GM06990 (cell line): ENCODE results near the gene AGTRAP.

Experiments used
- DNase-seq: peaks from one replicate; pipeline ENCODE4 v3.0.0-alpha.2; 2011; ENCODE audit not compliant: insufficient read length; ENCODE audit errors: extremely low read depth
- H3K27me3 ChIP-seq: replicated peaks from 2 replicates; pipeline ENCODE4 v1.6.0; 2011; ENCODE audit warnings: low read length; ENCODE audit not compliant: control insufficient read depth, insufficient read depth
- H3K36me3 ChIP-seq: 2 replicates; pipeline ENCODE4 v1.5.1; 2011; ENCODE audit warnings: low read length; ENCODE audit not compliant: control insufficient read depth, insufficient read depth
- H3K4me3 ChIP-seq: replicated peaks from 2 replicates; pipeline ENCODE4 v1.5.1; 2011; ENCODE audit warnings: low read depth, mild to moderate bottlenecking, control low read depth, low read length
- TF ChIP-seq, protein P1 (sequence below): IDR thresholded peaks from 2 replicates; pipeline ENCODE4 v1.5.1; 2011; ENCODE audit warnings: low read length, control low read depth, mild to moderate bottlenecking, inconsistent platforms; ENCODE audit not compliant: insufficient read depth, poor library complexity, severe bottlenecking

Gene AGTRAP

GRCh38 chr1:11799099-11799498 is 63.2 kb downstream of the AGTRAP start:
- TF ChIP-seq, protein P1, sequence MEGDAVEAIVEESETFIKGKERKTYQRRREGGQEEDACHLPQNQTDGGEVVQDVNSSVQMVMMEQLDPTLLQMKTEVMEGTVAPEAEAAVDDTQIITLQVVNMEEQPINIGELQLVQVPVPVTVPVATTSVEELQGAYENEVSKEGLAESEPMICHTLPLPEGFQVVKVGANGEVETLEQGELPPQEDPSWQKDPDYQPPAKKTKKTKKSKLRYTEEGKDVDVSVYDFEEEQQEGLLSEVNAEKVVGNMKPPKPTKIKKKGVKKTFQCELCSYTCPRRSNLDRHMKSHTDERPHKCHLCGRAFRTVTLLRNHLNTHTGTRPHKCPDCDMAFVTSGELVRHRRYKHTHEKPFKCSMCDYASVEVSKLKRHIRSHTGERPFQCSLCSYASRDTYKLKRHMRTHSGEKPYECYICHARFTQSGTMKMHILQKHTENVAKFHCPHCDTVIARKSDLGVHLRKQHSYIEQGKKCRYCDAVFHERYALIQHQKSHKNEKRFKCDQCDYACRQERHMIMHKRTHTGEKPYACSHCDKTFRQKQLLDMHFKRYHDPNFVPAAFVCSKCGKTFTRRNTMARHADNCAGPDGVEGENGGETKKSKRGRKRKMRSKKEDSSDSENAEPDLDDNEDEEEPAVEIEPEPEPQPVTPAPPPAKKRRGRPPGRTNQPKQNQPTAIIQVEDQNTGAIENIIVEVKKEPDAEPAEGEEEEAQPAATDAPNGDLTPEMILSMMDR: no peak
- no peaks in the 10 kb centered on the region for H3K27me3 ChIP-seq
- peaks cover 25% of the 10 kb centered on the region for H3K36me3 ChIP-seq
- DNase-seq: no peak
- no peak overlapping the region for H3K4me3 ChIP-seq

- TF ChIP-seq, protein P1: no peak
- no peaks in the 10 kb centered on the region for H3K27me3 ChIP-seq
- DNase-seq: no peak
- H3K36me3 ChIP-seq: peaks cover 19% of the 10 kb centered on the region
- H3K4me3 ChIP-seq: no peak overlapping the region
Measured at GRCh38 chr1:11799896-11800295, 64.0 kb downstream of the AGTRAP start.

DNA sequence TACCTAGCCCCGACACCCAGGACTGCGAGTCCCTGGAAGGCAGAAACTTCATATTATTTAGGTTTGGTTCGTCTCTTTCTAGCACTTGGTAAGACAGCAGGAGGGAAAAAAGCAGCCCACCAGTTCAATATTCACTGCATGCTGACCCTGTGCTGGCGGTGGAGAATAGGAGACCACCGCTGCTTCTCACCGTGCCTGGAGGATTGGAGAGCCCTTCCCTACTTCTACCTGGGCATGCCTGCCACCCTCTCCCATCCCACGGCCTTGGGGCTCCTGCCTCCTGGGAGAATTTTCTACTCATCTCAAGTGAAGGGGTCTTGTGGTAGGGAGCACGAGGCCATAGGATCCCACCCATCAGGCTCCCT is 64.4 kb downstream of the AGTRAP start:
- H3K27me3 ChIP-seq: no peaks in the 10 kb centered on the region
- no peak overlapping the region for H3K4me3 ChIP-seq
- H3K36me3 ChIP-seq: peaks cover 19% of the 10 kb centered on the region
- TF ChIP-seq, protein P1: no peak
- DNase-seq: no peak
